Erythroblast (primary cell): ENCODE data around the gene VNN1.
"Not testable (repeated sequence)": the region's sequence is repeated elsewhere in the genome, so short reads cannot be mapped to it uniquely, and the experiment has no call there.

ENCODE experiments used
- DNase-seq, 2 experiments: peaks; one replicate each; lab custom pipeline; 2025; lab: John Stamatoyannopoulos, UW
- GATA1 ChIP-seq: IDR thresholded peaks from 2 replicates; pipeline ENCODE4 v1.6.1; 2011; ENCODE audit warnings: low read depth, mild to moderate bottlenecking, control low read depth, low read length, moderate library complexity
- POLR2A ChIP-seq: IDR thresholded peaks from 2 replicates; pipeline ENCODE4 v1.6.1; 2011; ENCODE audit warnings: mild to moderate bottlenecking, low read length

Gene VNN1

GRCh38 chr6:132734694-132735236 is 20.9 kb upstream of the VNN1 start:
- no peak for TF ChIP-seq POLR2A
- peak; percentile 3 to 16 for DNase-seq

- no peak for TF ChIP-seq GATA1
- TF ChIP-seq POLR2A = no peak
- DNase-seq = no peak
Observed at GRCh38 chr6:132733814-132734213, 20.0 kb upstream of the VNN1 start.

GRCh38 chr6:132733283-132733682 is 19.4 kb upstream of the VNN1 start:
- no peak for DNase-seq
- TF ChIP-seq GATA1 (no peak), POLR2A (no peak)

GRCh38 chr6:132731086-132731485 is 17.2 kb upstream of the VNN1 start:
- TF ChIP-seq GATA1 = no peak
- no peak for TF ChIP-seq POLR2A
- DNase-seq = no peak

- TF ChIP-seq POLR2A (no peak), GATA1 (no peak)
- DNase-seq = no peak
Observed at GRCh38 chr6:132730560-132730959, 16.7 kb upstream of the VNN1 start.

GRCh38 chr6:132728616-132729015 is 14.8 kb upstream of the VNN1 start:
- no peak for TF ChIP-seq POLR2A
- no peak for TF ChIP-seq GATA1
- peak; percentile 20 to 26 for DNase-seq

- DNase-seq = no peak
Observed at GRCh38 chr6:132726608-132726975, 12.7 kb upstream of the VNN1 start.

GRCh38 chr6:132725947-132726607 is 12.2 kb upstream of the VNN1 start:
- DNase-seq = no peak
- TF ChIP-seq GATA1 (no peak), POLR2A (no peak)

More at GRCh38 chr6:132726608-132726975, 12.7 kb upstream of the VNN1 start:
- TF ChIP-seq POLR2A (no peak), GATA1 (no peak)

GRCh38 chr6:132725471-132725870 is 11.6 kb upstream of the VNN1 start:
- TF ChIP-seq GATA1 (no peak), POLR2A (no peak)
- no peak for DNase-seq

- DNase-seq = no peak
- TF ChIP-seq POLR2A = no peak
Observed at GRCh38 chr6:132719736-132720448, 6.0 kb upstream of the VNN1 start.

- TF ChIP-seq GATA1 (no peak), POLR2A (no peak)
- no peak for DNase-seq
Observed at GRCh38 chr6:132715881-132716637, 2.2 kb upstream of the VNN1 start.

- peak in 1 of 2 experiments; percentile 3 for DNase-seq
- TF ChIP-seq POLR2A (no peak), GATA1 (no peak)
Observed at GRCh38 chr6:132715204-132715603, 1.3 kb upstream of the VNN1 start.

- no peak for DNase-seq
- no peak for TF ChIP-seq GATA1
- TF ChIP-seq POLR2A = no peak
Observed at GRCh38 chr6:132714160-132714559, 305 bp upstream of the VNN1 start.

- no peak for DNase-seq
- TF ChIP-seq POLR2A = no peak
- TF ChIP-seq GATA1 = no peak
Observed at GRCh38 chr6:132712366-132712765, 1.5 kb downstream of the VNN1 start.

GRCh38 chr6:132708771-132709170 is 5.1 kb downstream of the VNN1 start:
- no peak for DNase-seq
- TF ChIP-seq POLR2A = no peak
- TF ChIP-seq GATA1 = no peak

- DNase-seq = no peak
- TF ChIP-seq POLR2A (no peak), GATA1 (no peak)
Observed at GRCh38 chr6:132708002-132708401, 5.9 kb downstream of the VNN1 start.

- DNase-seq = not testable (repeated sequence)
Observed at GRCh38 chr6:132706756-132707155, 7.1 kb downstream of the VNN1 start.
